Measurements from ENCODE around the gene MOCOS. TPM values are rescaled to one million over a fixed set of nuclear protein-coding genes. Genes with fewer than 3 reads are reported as not detected.

The MOCOS gene
- total RNA-seq, 4 donors from 2014 or later, result 2.6 to 5.7 (median 4.4) TPM

Other genes with a start within 250 kb of the MOCOS start
- gene RPRD1A, start 119.9 kb upstream of the MOCOS start, total RNA-seq, result 10 to 100 TPM; 34.4 to 59.9 (median 44.3) TPM
- gene SLC39A6, start 58.2 kb upstream of the MOCOS start, total RNA-seq, result 10 to 100 TPM in 3 of 4 donors, 1 to 10 TPM in 1; 4.5 to 24.3 (median 19.6) TPM
- gene ELP2, start 57.6 kb upstream of the MOCOS start, total RNA-seq, result 10 to 100 TPM; 23.2 to 59.5 (median 49.6) TPM
- gene FHOD3, start 110.2 kb downstream of the MOCOS start, total RNA-seq, result 10 to 100 TPM in 2 of 4 donors, 1 to 10 TPM in 2; 3.5 to 40.0 (median 14.5) TPM

Data from transverse colon (tissue), 4 donors.